Memory B cell (primary cell): ENCODE data around the gene DOLK.

ENCODE experiments used
- ATAC-seq: fragments of 150-1000 bp; cut with Tn5 transposase; 2 replicates; pipeline ENCODE4 v1.10.0; 2021; ENCODE audit warnings: low read depth, mild to moderate bottlenecking, moderate library complexity
- DNase-seq, 2 donors: peaks; one replicate each; pipeline ENCODE4 v3.0.0; 2022; ENCODE audit warnings: low spot score in 2 of 2
- H3K27ac Mint-ChIP-seq: one replicate; pipeline ENCODE4 v1.8.0; 2022; ENCODE audit warnings: mild to moderate bottlenecking, moderate library complexity, mixed read lengths
- H3K27me3 Mint-ChIP-seq: one replicate; pipeline ENCODE4 v1.8.0; 2022; ENCODE audit warnings: mixed read lengths
- H3K36me3 Mint-ChIP-seq: one replicate; pipeline ENCODE4 v1.8.0; 2022; ENCODE audit warnings: mild to moderate bottlenecking, mixed read lengths
- H3K4me1 Mint-ChIP-seq: one replicate; pipeline ENCODE4 v1.8.0; 2022; ENCODE audit warnings: mixed read lengths
- H3K4me3 Mint-ChIP-seq: one replicate; pipeline ENCODE4 v1.8.0; 2022; ENCODE audit warnings: mild to moderate bottlenecking, moderate library complexity, mixed read lengths
- H3K9me3 Mint-ChIP-seq: one replicate; pipeline ENCODE4 v1.8.0; 2022; ENCODE audit warnings: mixed read lengths

Gene DOLK

DNA sequence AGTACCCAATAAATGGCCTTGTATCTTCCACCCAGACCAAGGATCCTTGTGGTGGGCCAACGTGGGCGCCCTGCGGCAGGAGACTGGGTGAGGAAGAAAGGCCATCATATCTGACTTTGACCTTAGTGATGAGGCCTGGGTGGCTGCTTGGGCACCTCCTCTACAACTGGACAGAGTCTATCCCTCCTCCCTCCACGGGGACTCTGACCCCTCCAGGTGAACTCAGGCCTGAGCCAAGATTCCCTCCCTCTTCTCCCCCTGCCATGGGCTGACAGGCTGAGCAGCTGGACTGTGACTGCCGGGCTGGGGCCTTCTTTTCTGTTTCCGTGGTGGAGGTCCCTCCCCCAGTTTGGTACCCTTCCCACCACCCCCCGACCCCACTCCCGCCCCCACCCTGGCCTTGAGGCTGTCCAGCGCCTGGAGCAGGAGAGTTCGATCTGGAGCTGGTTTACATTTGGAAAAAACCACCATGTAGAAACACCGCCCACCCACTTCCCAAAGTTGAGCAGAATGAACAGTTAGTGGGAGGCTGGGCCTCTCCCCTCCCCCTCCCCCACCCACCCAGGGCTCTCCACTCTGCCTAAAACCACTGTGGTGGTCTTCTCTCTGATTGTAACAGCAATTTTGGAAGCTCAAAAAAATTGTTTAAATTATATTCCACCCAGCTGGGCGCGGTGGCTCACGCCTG lies 27.9 kb downstream of the DOLK start:
- Mint-ChIP-seq H3K4me1 (no peaks in the 10 kb centered on the region), H3K4me3 (no peak overlapping the region), H3K27me3 (no peaks in the 10 kb centered on the region), H3K27ac (no peak overlapping the region), H3K36me3 (peaks cover 15% of the 10 kb centered on the region), H3K9me3 (no peaks in the 10 kb centered on the region)
- ATAC-seq (no peak), DNase-seq (no peak)

DNA sequence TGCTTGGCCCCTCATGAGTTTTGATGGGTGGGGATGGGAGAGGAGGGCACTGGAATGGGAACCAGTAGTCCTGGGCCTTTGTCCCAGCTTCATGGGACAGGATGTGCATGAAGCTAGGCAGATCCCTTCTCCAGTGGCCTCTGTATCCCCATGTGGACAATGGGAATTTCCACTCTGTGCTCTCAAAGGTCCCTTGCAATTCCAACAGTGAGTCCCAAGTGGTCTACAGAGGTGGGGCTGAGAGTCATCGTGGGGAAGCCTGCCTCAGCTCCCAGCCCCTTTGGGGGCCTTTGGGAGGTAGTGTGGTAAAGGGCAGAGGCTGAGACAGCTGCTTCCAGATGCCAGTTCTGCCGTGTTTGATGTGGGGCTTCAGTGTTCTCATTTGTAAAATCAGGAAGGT lies 28.5 kb downstream of the DOLK start:
- Mint-ChIP-seq H3K36me3 (peaks cover 15% of the 10 kb centered on the region), H3K4me1 (no peaks in the 10 kb centered on the region), H3K4me3 (no peak overlapping the region), H3K9me3 (no peaks in the 10 kb centered on the region), H3K27ac (no peak overlapping the region), H3K27me3 (no peaks in the 10 kb centered on the region)
- no peak for DNase-seq
- no peak for ATAC-seq

DNA sequence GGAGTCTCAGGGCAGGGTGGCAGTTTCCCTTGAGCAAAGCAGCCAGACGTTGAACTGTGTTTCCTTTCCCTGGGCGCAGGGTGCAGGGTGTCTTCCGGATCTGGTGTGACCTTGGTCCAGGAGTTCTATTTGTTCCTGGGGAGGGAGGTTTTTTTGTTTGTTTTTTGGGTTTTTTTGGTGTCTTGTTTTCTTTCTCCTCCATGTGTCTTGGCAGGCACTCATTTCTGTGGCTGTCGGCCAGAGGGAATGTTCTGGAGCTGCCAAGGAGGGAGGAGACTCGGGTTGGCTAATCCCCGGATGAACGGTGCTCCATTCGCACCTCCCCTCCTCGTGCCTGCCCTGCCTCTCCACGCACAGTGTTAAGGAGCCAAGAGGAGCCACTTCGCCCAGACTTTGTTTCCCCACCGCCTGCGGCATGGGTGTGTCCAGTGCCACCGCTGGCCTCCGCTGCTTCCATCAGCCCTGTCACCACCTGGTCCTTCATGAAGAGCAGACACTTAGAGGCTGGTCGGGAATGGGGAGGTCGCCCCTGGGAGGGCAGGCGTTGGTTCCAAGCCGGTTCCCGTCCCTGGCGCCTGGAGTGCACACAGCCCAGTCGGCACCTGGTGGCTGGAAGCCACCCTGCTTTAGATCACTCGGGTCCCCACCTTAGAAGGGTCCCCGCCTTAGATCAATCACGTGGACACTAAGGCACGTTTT lies 30.1 kb downstream of the DOLK start:
- Mint-ChIP-seq H3K4me3 (no peak overlapping the region), H3K36me3 (peaks cover 19% of the 10 kb centered on the region), H3K27ac (peak overlapping the region; percentile 47), H3K27me3 (no peaks in the 10 kb centered on the region), H3K4me1 (peaks cover 8% of the 10 kb centered on the region), H3K9me3 (no peaks in the 10 kb centered on the region)
- DNase-seq (no peak), ATAC-seq (no peak)

DNA sequence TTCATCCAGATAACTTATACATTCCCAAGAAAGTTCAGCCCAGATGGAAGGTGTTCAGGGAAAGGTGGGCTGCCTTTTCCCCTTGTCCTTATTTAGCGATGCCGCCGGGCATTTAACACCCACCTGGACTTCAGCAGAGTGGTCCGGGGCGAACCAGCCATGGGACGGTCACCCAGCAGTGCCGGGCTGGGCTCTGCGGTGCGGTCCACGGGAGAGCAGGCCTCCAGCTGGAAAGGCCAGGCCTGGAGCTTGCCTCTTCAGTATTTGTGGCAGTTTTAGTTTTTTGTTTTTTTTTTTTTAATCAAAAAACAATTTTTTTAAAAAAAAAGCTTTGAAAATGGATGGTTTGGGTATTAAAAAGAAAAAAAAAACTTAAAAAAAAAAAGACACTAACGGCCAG lies 30.7 kb downstream of the DOLK start:
- Mint-ChIP-seq H3K36me3 (peaks cover 19% of the 10 kb centered on the region), H3K27me3 (no peaks in the 10 kb centered on the region), H3K4me1 (peaks cover 8% of the 10 kb centered on the region), H3K9me3 (no peaks in the 10 kb centered on the region), H3K4me3 (no peak overlapping the region), H3K27ac (no peak overlapping the region)
- DNase-seq (no peak), ATAC-seq (no peak)

DNA sequence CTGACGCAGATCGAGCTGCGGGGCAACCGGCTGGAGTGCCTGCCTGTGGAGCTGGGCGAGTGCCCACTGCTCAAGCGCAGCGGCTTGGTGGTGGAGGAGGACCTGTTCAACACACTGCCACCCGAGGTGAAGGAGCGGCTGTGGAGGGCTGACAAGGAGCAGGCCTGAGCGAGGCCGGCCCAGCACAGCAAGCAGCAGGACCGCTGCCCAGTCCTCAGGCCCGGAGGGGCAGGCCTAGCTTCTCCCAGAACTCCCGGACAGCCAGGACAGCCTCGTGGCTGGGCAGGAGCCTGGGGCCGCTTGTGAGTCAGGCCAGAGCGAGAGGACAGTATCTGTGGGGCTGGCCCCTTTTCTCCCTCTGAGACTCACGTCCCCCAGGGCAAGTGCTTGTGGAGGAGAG lies 31.2 kb downstream of the DOLK start:
- Mint-ChIP-seq H3K4me3 (no peak overlapping the region), H3K9me3 (no peaks in the 10 kb centered on the region), H3K4me1 (peaks cover 8% of the 10 kb centered on the region), H3K27me3 (no peaks in the 10 kb centered on the region), H3K27ac (no peak overlapping the region), H3K36me3 (peaks cover 19% of the 10 kb centered on the region)
- no peak for ATAC-seq
- DNase-seq, result no peak

DNA sequence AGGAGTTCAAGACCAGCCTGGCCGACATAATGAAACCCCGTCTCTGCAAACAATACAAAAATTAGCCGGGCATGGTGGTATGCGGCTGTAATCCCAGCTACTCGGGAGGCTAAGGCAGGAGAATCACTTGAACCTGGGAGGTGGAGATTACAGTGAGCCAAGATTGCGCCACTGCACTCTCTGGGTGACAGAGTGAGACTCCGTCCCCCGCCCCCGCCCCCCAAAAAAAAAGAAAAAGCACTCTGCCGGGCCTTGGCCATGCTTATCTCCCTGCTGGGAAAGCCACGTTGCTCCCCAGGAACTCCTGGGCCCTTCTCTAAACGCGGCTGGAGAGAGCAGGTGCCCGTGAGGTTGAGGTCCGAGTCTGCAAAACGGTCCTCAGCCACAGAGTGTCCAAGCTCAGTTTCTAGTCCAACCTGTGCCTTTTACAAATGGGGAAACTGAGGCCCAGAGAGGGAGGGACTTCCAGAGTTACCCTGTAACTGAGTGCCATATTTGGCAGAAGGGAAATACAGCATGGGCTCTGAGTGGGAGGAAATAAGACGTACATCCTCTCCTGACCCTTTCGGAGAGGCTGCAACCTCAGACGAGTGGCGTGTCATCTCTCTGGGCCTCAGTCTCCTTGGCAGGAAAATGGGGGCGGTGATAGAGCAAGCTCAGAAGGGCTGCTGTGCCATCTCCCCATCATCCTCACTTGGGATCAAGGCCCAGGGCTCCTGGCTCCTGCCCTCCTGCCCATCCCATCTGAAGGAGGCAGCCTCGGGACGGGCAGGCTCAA lies 33.2 kb downstream of the DOLK start:
- Mint-ChIP-seq H3K9me3 (no peaks in the 10 kb centered on the region), H3K4me1 (peaks cover 8% of the 10 kb centered on the region), H3K27ac (no peak overlapping the region), H3K4me3 (no peak overlapping the region), H3K36me3 (peaks cover 21% of the 10 kb centered on the region), H3K27me3 (no peaks in the 10 kb centered on the region)
- DNase-seq, result no peak
- no peak for ATAC-seq

DNA sequence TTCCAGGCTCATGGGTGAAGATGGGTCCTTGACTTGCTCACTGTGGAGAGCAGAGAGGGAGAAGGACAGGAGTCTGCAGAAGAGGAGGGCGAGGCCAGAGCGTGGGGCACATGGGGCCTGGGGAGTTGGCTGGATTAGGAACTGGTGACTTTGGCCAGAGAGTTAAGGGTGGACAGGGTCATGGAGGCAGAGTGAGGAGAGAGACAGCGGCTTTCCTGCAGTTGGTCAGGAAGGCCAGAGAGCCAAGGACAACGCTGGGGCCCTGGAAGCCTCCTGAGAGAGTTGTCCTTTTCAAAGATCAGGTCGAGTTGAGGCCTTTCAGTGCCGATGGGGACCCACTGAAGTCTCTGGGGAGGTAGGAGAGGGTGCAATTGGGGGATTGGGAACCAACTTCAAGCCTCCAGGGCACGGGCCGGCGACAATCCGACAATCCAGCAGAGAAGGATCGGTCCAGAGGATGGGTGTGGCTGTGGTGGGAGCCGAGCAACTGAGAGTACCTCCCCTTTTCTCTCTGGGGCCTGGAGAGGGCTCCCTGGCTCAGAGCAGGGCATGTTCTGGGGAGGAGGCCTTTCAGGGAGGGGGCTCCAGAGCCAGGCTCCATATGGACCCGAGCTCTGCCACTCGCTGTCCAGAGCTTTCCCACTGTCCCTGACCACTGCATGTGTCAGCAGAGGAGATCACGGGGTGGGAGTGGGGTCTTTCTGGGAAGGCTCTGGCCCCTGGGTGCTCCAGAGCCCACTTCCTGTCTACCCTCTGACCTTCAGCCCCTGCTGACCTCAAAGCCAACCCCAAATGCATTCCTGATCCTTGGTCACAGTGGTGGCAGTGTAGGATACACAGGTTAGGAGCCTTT lies 34.1 kb downstream of the DOLK start:
- H3K4me3 Mint-ChIP-seq, result no peak overlapping the region
- ATAC-seq, result no peak
- no peak for DNase-seq
- no peaks in the 10 kb centered on the region for H3K27me3 Mint-ChIP-seq
- H3K9me3 Mint-ChIP-seq, result no peaks in the 10 kb centered on the region
- H3K27ac Mint-ChIP-seq, result peak overlapping the region; percentile 49
- peaks cover 8% of the 10 kb centered on the region for H3K4me1 Mint-ChIP-seq
- peaks cover 29% of the 10 kb centered on the region for H3K36me3 Mint-ChIP-seq

DNA sequence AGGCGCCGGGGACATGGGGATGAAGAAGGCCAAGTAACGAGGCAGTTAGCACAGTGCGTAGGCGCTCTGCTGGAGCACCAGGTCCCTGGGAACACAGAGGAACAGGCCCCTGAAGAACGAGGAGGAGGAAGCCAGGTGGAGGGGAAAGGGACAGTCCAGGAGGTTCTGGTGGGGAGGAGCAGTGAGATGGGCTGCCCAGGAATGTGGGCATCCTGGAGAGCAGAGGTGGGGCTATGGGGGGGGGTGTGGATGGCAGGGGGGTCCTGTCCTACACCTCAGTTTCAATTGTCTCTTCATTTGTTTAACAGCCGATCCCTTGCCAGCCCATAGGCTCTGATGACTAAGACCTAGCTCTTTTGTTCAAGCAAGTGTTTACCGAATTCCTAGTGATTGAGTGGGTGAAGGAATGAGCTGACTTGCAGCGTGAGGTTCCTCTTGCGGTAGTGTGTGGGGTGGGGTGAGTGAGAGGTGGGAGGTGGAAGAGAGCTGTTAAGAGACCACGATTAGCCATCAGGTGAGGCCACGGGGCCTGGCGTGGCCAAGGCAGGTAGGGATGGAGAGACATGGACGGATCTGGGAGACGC lies 35.0 kb downstream of the DOLK start:
- Mint-ChIP-seq H3K4me3 (no peak overlapping the region), H3K27ac (peak overlapping the region; percentile 49), H3K4me1 (peaks cover 8% of the 10 kb centered on the region)

DNA sequence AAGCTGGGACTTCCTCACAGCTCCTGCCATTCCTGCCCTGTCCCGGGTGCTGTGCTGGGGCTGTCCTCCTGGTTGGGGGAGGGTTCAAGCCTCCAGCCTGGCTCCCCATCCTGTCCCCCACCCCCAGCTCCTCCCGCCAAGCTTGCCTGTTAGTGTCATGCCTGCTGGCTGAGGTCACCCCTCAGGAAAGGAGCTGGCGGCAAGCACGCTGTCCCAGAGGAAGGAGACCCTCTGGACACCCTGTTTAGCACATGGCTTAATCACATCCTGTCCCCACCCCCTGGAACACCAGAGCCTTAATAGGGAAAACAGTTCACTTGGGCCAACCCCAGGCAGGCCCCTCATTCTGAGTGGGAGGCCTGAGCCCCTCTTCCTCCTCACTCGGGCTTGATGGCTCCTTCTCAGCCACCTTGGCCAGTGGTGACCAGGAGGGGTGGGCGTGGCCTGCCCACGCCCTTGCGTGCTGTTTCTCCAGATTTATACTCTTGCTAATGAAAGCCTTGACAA lies 35.8 kb downstream of the DOLK start:
- Mint-ChIP-seq H3K27me3 (no peaks in the 10 kb centered on the region), H3K27ac (no peak overlapping the region), H3K36me3 (peaks cover 28% of the 10 kb centered on the region), H3K4me1 (peaks cover 8% of the 10 kb centered on the region), H3K9me3 (no peaks in the 10 kb centered on the region), H3K4me3 (no peak overlapping the region)
- DNase-seq (no peak), ATAC-seq (no peak)

More for the DNA sequence above, 35.0 kb downstream of the DOLK start:
- ATAC-seq (no peak), DNase-seq (no peak)
- no peaks in the 10 kb centered on the region for H3K9me3 Mint-ChIP-seq
- no peaks in the 10 kb centered on the region for H3K27me3 Mint-ChIP-seq
- peaks cover 29% of the 10 kb centered on the region for H3K36me3 Mint-ChIP-seq

DNA sequence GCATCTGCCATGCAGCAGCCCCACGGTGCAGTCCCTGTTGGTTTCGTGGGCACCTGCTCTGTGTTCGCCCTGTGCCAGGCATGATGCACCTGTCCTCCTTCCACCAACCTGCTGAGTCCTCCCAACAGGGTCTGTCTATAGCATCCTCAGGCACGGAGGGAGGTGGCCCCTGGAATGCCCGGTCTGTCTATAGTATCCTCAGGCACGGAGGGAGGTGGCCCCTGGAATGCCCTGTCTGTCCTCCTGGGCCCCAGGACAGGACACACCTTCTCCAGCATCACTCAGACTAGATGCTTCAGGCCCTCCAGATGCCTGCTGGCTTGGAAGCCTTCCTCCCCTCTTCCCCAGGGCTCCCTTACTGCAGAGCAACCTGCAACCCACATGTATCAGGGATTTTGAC lies 36.5 kb downstream of the DOLK start:
- Mint-ChIP-seq H3K36me3 (peaks cover 29% of the 10 kb centered on the region), H3K9me3 (no peaks in the 10 kb centered on the region), H3K27ac (no peak overlapping the region), H3K4me1 (peaks cover 8% of the 10 kb centered on the region), H3K4me3 (no peak overlapping the region), H3K27me3 (no peaks in the 10 kb centered on the region)
- no peak for ATAC-seq
- no peak for DNase-seq

DNA sequence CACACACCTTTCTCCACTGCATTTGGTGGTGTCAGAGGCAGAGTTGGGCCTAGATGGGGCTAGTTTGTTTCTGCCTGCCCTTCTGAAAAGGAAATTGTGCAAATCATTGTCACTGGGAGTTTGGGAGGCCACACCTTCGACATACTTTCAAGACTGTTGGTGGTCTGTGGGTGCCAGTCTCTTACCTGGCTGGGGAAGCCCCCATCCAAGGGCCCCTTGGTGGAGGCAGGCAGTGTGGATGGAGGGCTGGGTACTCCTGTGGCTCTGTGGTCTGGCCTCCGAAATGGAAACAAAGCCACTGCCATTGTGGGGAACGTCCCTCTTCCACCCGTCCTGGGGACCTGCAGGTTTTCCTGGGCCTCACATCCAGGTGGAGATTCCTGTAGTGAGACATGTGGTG lies 37.5 kb downstream of the DOLK start:
- ATAC-seq (no peak), DNase-seq (no peak)
- H3K27ac Mint-ChIP-seq, result no peak overlapping the region
- H3K9me3 Mint-ChIP-seq, result no peaks in the 10 kb centered on the region
- H3K36me3 Mint-ChIP-seq, result peaks cover 26% of the 10 kb centered on the region
- no peaks in the 10 kb centered on the region for H3K27me3 Mint-ChIP-seq
- H3K4me3 Mint-ChIP-seq, result no peak overlapping the region
- peaks cover 8% of the 10 kb centered on the region for H3K4me1 Mint-ChIP-seq

DNA sequence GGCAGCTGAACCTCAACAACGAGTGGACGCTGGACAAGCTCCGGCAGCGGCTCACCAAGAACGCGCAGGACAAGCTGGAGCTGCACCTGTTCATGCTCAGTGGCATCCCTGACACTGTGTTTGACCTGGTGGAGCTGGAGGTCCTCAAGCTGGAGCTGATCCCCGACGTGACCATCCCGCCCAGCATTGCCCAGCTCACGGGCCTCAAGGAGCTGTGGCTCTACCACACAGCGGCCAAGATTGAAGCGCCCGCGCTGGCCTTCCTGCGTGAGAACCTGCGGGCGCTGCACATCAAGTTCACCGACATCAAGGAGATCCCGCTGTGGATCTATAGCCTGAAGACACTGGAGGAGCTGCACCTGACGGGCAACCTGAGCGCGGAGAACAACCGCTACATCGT lies 39.0 kb downstream of the DOLK start:
- DNase-seq (no peak), ATAC-seq (no peak)
- Mint-ChIP-seq H3K27me3 (no peaks in the 10 kb centered on the region), H3K36me3 (peaks cover 26% of the 10 kb centered on the region), H3K27ac (no peak overlapping the region), H3K4me3 (no peak overlapping the region), H3K4me1 (peaks cover 8% of the 10 kb centered on the region), H3K9me3 (no peaks in the 10 kb centered on the region)

DNA sequence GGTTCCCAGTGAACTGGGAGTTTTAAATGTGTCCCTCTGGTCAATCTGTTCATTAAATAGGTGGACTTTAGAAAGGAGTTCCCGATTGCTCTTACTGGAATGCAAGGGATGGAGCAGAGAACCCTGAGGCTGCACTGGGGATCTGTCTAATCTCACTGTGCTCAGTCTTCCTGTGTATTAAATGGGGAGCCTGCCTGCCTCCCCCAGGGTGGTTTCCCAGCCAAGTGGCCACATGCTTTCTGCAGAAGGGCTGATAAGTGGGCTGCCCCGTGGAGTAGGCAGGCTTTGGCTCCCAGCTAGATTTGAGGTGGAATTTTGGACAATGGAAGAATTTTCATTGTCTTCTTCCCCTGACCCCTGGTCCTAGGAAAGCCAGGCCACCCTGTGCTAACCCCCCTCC lies 40.7 kb downstream of the DOLK start:
- no peak for ATAC-seq
- Mint-ChIP-seq H3K9me3 (no peaks in the 10 kb centered on the region), H3K4me3 (no peak overlapping the region), H3K4me1 (peaks cover 9% of the 10 kb centered on the region), H3K27me3 (no peaks in the 10 kb centered on the region), H3K36me3 (peaks cover 22% of the 10 kb centered on the region), H3K27ac (no peak overlapping the region)
- no peak for DNase-seq
